SK-N-SH treated with all-trans-retinoic acid at 6 μM for 48 hours (cell line): ENCODE data around the gene SLC12A7.

Experiments
- ARNTL ChIP-seq: fragments of 450-650 bp; formaldehyde crosslinking; IDR thresholded peaks from 2 replicates; pipeline ENCODE4 v1.5.0; 2020; ENCODE audit warnings: low read depth, mild to moderate bottlenecking, moderate library complexity, borderline replicate concordance
- BACH2 ChIP-seq: fragments of 250-450 bp; sonication (Bioruptor Pico); IDR thresholded peaks from 2 replicates; pipeline ENCODE4 v1.9.0; 2021; ENCODE audit warnings: mild to moderate bottlenecking, borderline replicate concordance
- CREB5 ChIP-seq: fragments of 250-450 bp; sonication (Bioruptor Pico); IDR thresholded peaks from 2 replicates; pipeline ENCODE4 v1.5.1; 2020; ENCODE audit warnings: low read depth, mild to moderate bottlenecking, moderate library complexity
- CSDC2 ChIP-seq: fragments of 250-450 bp; sonication (Bioruptor Pico); IDR thresholded peaks from 2 replicates; pipeline ENCODE4 v1.5.0; 2020; ENCODE audit warnings: mild to moderate bottlenecking, moderate library complexity
- GLIS3 ChIP-seq: fragments of 250-450 bp; sonication (Bioruptor Pico); IDR thresholded peaks from 2 replicates; pipeline ENCODE4 v1.5.0; 2020; ENCODE audit warnings: mild to moderate bottlenecking, moderate library complexity
- ISL1 ChIP-seq: fragments of 250-450 bp; sonication (Bioruptor Pico); IDR thresholded peaks from 2 replicates; pipeline ENCODE4 v2.1.2; 2022; ENCODE audit warnings: mild to moderate bottlenecking, moderate library complexity
- PPARA ChIP-seq: fragments of 250-450 bp; sonication (Bioruptor Pico); IDR thresholded peaks from 2 replicates; pipeline ENCODE4 v1.5.0; 2020; ENCODE audit warnings: mild to moderate bottlenecking, borderline replicate concordance
- RARB ChIP-seq: fragments of 250-450 bp; sonication (Bioruptor Pico); IDR thresholded peaks from 2 replicates; pipeline ENCODE4 v1.8.0; 2021; ENCODE audit warnings: mild to moderate bottlenecking, moderate library complexity
- ZFP3 ChIP-seq: fragments of 250-450 bp; sonication (Bioruptor Pico); IDR thresholded peaks from 2 replicates; pipeline ENCODE4 v1.5.0; 2020; ENCODE audit warnings: mild to moderate bottlenecking, moderate library complexity
- ZNF565 ChIP-seq: fragments of 450-650 bp; formaldehyde crosslinking; conservative IDR thresholded peaks from 2 replicates; pipeline ENCODE4 v1.5.0; 2020; ENCODE audit warnings: low read depth, mild to moderate bottlenecking, moderate library complexity
- ZNF70 ChIP-seq: fragments of 450-650 bp; formaldehyde crosslinking; IDR thresholded peaks from 2 replicates; pipeline ENCODE4 v1.5.0; 2020; ENCODE audit warnings: mild to moderate bottlenecking, moderate library complexity
- TF ChIP-seq, protein P1 (sequence below): fragments of 250-450 bp; sonication (Bioruptor Pico); IDR thresholded peaks from 2 replicates; pipeline ENCODE4 v1.5.1; 2021; ENCODE audit warnings: mild to moderate bottlenecking, moderate library complexity
- TF ChIP-seq, protein P2 (sequence below): fragments of 250-450 bp; sonication (Bioruptor Pico); IDR thresholded peaks from 2 replicates; pipeline ENCODE4 v1.8.0; 2020; ENCODE audit warnings: mild to moderate bottlenecking, moderate library complexity, borderline replicate concordance
- TF ChIP-seq, protein P3 (sequence below): fragments of 250-450 bp; sonication (Bioruptor Pico); IDR thresholded peaks from 2 replicates; pipeline ENCODE4 v1.8.0; 2021; ENCODE audit warnings: low read depth, mild to moderate bottlenecking, moderate library complexity, borderline replicate concordance

GRCh38 chr5:1094670-1095190, 17.1 kb downstream of the SLC12A7 start:
- TF ChIP-seq CREB5 (CRISPR knock-in tag) = no peak
- no peak for TF ChIP-seq GLIS3
- no peak for TF ChIP-seq BACH2 (CRISPR knock-in tag)
- TF ChIP-seq, protein P1, sequence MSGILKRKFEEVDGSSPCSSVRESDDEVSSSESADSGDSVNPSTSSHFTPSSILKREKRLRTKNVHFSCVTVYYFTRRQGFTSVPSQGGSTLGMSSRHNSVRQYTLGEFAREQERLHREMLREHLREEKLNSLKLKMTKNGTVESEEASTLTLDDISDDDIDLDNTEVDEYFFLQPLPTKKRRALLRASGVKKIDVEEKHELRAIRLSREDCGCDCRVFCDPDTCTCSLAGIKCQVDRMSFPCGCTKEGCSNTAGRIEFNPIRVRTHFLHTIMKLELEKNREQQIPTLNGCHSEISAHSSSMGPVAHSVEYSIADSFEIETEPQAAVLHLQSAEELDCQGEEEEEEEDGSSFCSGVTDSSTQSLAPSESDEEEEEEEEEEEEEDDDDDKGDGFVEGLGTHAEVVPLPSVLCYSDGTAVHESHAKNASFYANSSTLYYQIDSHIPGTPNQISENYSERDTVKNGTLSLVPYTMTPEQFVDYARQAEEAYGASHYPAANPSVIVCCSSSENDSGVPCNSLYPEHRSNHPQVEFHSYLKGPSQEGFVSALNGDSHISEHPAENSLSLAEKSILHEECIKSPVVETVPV (CRISPR knock-in tag) = no peak
- no peak for TF ChIP-seq ZNF70 (CRISPR knock-in tag)
- TF ChIP-seq ARNTL (CRISPR knock-in tag) = no peak
- TF ChIP-seq, protein P2, sequence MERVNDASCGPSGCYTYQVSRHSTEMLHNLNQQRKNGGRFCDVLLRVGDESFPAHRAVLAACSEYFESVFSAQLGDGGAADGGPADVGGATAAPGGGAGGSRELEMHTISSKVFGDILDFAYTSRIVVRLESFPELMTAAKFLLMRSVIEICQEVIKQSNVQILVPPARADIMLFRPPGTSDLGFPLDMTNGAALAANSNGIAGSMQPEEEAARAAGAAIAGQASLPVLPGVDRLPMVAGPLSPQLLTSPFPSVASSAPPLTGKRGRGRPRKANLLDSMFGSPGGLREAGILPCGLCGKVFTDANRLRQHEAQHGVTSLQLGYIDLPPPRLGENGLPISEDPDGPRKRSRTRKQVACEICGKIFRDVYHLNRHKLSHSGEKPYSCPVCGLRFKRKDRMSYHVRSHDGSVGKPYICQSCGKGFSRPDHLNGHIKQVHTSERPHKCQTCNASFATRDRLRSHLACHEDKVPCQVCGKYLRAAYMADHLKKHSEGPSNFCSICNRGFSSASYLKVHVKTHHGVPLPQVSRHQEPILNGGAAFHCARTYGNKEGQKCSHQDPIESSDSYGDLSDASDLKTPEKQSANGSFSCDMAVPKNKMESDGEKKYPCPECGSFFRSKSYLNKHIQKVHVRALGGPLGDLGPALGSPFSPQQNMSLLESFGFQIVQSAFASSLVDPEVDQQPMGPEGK (CRISPR knock-in tag) = no peak
- no peak for TF ChIP-seq PPARA (CRISPR knock-in tag)
- TF ChIP-seq CSDC2 (CRISPR knock-in tag) = no peak
- TF ChIP-seq ZNF565 (CRISPR knock-in tag) = no peak
- TF ChIP-seq, protein P3, sequence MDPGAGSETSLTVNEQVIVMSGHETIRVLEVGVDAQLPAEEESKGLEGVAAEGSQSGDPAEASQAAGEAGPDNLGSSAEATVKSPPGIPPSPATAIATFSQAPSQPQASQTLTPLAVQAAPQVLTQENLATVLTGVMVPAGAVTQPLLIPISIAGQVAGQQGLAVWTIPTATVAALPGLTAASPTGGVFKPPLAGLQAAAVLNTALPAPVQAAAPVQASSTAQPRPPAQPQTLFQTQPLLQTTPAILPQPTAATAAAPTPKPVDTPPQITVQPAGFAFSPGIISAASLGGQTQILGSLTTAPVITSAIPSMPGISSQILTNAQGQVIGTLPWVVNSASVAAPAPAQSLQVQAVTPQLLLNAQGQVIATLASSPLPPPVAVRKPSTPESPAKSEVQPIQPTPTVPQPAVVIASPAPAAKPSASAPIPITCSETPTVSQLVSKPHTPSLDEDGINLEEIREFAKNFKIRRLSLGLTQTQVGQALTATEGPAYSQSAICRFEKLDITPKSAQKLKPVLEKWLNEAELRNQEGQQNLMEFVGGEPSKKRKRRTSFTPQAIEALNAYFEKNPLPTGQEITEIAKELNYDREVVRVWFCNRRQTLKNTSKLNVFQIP = no peak
- no peak for TF ChIP-seq ISL1 (CRISPR knock-in tag)
- no peak for TF ChIP-seq RARB (CRISPR knock-in tag)
- TF ChIP-seq ZFP3 (CRISPR knock-in tag) = no peak
